VCaP (cell line): ENCODE data around the gene ARHGAP42.
A peak's percentile ranks its signal among the peaks of the same experiment; 100 is the strongest.

Experiments used
- H3K27ac ChIP-seq: fragments of 450-650 bp; 2 replicates; pipeline ENCODE4 v1.5.1; 2017
- CTCF ChIP-seq: fragments of 450-650 bp; conservative IDR thresholded peaks from 2 replicates; pipeline ENCODE4 v1.5.1; 2017; ENCODE audit warnings: mild to moderate bottlenecking, moderate library complexity

ARHGAP42 gene

GRCh38 chr11:100835854-100836253 lies 148.8 kb downstream of the ARHGAP42 start:
- no peak for TF ChIP-seq CTCF
- H3K27ac ChIP-seq, result no peak overlapping the region

GRCh38 chr11:100837311-100837710 lies 150.2 kb downstream of the ARHGAP42 start:
- TF ChIP-seq CTCF, result no peak
- H3K27ac ChIP-seq, result peak overlapping the region; percentile 45

- H3K27ac ChIP-seq, result peak overlapping the region; percentile 0; the same call in 1 of the 2 replicates
Observed at GRCh38 chr11:100841711-100842407, 154.8 kb downstream of the ARHGAP42 start.

GRCh38 chr11:100847696-100848216 lies 160.7 kb downstream of the ARHGAP42 start:
- no peak overlapping the region for H3K27ac ChIP-seq
- no peak for TF ChIP-seq CTCF

More at GRCh38 chr11:100841711-100842407, 154.8 kb downstream of the ARHGAP42 start:
- TF ChIP-seq CTCF, result 0 out of 2 replicates have a peak, but pooled peaks have one; percentile 8

GRCh38 chr11:100849009-100849900 lies 162.2 kb downstream of the ARHGAP42 start:
- H3K27ac ChIP-seq, result no peak overlapping the region
- no peak for TF ChIP-seq CTCF

- H3K27ac ChIP-seq, result no peak overlapping the region
- no peak for TF ChIP-seq CTCF
Observed at GRCh38 chr11:100849901-100850235, 162.8 kb downstream of the ARHGAP42 start.

GRCh38 chr11:100851147-100851546 lies 164.1 kb downstream of the ARHGAP42 start:
- H3K27ac ChIP-seq, result no peak overlapping the region
- no peak for TF ChIP-seq CTCF
